ENCODE data around the gene RAB28. TPM values are rescaled to one million over a fixed set of nuclear protein-coding genes. Genes with fewer than 3 reads are reported as not detected.

The RAB28 gene
- total RNA-seq, 2 experiments from 2014 or later, result 23.0 to 30.8 TPM

DNA sequence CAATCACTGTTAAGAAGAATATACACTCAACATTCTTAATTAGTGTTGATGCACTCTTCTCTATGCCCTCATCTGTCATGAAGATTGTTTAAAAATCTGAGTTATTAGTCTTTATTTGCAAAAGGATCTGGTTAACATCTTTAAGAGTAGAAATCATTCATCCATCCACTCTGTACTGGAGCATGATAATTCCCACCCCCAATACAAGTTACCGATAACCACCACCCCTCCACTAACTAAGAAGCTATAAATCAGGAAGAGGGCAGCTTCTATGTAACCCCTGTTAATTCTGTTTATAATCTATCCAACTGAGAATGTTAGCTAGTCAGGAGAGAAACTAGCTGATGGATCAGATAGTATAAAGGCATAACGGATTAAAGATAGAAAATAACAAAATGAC is 34.5 kb downstream of the RAB28 start:
- no TSS peak for BruUV-seq (replicated peaks)
- TF ChIP-seq EZH2phosphoT487 (IDR thresholded peaks at IDR 0.05; ENCODE audit: borderline replicate concordance, low read depth, low read length), result no peak

GRCh38 chr4:13445841-13446790 is 38.0 kb downstream of the RAB28 start:
- BruUV-seq (replicated peaks), result no TSS peak
- Histone ChIP-seq H4K20me1 (ENCODE audit: insufficient read depth, low read length) (no peaks in the 10 kb centered on the region), H3K9me2 (ENCODE audit: insufficient read depth, low read length) (no peaks in the 10 kb centered on the region), H3K4me3 (ENCODE audit: low read depth, low read length, poor library complexity, severe bottlenecking) (no peak overlapping the region), H3K36me3 (ENCODE audit: insufficient read depth, low read length) (no peaks in the 10 kb centered on the region), H2AFZ (ENCODE audit: low read length) (no peak overlapping the region), H3K27ac (ENCODE audit: low read depth, low read length, poor library complexity, severe bottlenecking) (no peak overlapping the region), H3K79me2 (ENCODE audit: insufficient read depth, low read depth, low read length) (no peaks in the 10 kb centered on the region), H3K4me1 (ENCODE audit: insufficient read depth, low read length, poor library complexity, severe bottlenecking) (no peaks in the 10 kb centered on the region), H3K9me3 (ENCODE audit: low read length) (no peaks in the 10 kb centered on the region), H3K4me2 (ENCODE audit: low read length) (no peak overlapping the region)
- ChIA-PET CTCF (ENCODE audit: unreplicated experiment) (no interaction called here), POLR2A (no interaction called here)
- intact Hi-C loops (cut with micrococcal nuclease; ENCODE audit: unreplicated experiment), result no loop called here
- TF ChIP-seq EZH2phosphoT487 (IDR thresholded peaks at IDR 0.05; ENCODE audit: borderline replicate concordance, low read depth, low read length), result no peak
- TF ChIP-seq, protein P1, sequence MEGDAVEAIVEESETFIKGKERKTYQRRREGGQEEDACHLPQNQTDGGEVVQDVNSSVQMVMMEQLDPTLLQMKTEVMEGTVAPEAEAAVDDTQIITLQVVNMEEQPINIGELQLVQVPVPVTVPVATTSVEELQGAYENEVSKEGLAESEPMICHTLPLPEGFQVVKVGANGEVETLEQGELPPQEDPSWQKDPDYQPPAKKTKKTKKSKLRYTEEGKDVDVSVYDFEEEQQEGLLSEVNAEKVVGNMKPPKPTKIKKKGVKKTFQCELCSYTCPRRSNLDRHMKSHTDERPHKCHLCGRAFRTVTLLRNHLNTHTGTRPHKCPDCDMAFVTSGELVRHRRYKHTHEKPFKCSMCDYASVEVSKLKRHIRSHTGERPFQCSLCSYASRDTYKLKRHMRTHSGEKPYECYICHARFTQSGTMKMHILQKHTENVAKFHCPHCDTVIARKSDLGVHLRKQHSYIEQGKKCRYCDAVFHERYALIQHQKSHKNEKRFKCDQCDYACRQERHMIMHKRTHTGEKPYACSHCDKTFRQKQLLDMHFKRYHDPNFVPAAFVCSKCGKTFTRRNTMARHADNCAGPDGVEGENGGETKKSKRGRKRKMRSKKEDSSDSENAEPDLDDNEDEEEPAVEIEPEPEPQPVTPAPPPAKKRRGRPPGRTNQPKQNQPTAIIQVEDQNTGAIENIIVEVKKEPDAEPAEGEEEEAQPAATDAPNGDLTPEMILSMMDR (conservative IDR thresholded peaks at IDR 0.05; ENCODE audit: low read length), result no peak
- DNase-seq (ENCODE audit: low spot score), result no peak

More for the DNA sequence above, 34.5 kb downstream of the RAB28 start:
- Histone ChIP-seq H3K4me3 (ENCODE audit: low read depth, low read length, poor library complexity, severe bottlenecking) (no peak overlapping the region), H3K9me2 (ENCODE audit: insufficient read depth, low read length) (no peaks in the 10 kb centered on the region), H3K27ac (ENCODE audit: low read depth, low read length, poor library complexity, severe bottlenecking) (no peak overlapping the region), H3K9me3 (ENCODE audit: low read length) (no peaks in the 10 kb centered on the region), H2AFZ (ENCODE audit: low read length) (no peak overlapping the region), H3K4me1 (ENCODE audit: insufficient read depth, low read length, poor library complexity, severe bottlenecking) (no peaks in the 10 kb centered on the region), H4K20me1 (ENCODE audit: insufficient read depth, low read length) (no peaks in the 10 kb centered on the region), H3K36me3 (ENCODE audit: insufficient read depth, low read length) (peaks cover 4% of the 10 kb centered on the region), H3K79me2 (ENCODE audit: insufficient read depth, low read depth, low read length) (no peaks in the 10 kb centered on the region), H3K4me2 (ENCODE audit: low read length) (no peak overlapping the region)
- DNase-seq (ENCODE audit: low spot score), result no peak
- intact Hi-C loops (cut with micrococcal nuclease; ENCODE audit: unreplicated experiment), result no loop called here
- ChIA-PET POLR2A (interaction anchor here (0.6 to 2.1 kb wide), 2 partner anchors 22 to 179 kb away, joined by 3 to 8 read pairs; no protein-coding TSS in a partner anchor), CTCF (ENCODE audit: unreplicated experiment) (no interaction called here)

DNA sequence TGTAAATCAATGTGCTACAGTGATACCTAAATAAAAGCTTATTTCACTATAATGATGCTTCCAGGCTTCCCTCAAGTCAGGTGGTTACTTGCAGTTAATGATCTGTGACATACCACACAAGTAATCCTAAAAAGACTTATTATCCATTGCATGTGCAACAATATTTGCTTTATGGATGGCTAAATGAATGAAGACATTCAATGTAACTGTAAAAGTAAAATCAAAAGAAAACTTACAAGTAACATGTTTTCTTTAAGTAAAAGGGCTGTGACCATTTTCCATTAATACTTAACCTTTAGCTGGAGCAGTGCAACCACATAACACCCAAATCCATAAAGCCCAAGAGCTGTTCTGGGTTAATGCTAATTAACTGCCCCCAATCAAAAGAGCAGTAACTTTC is 42.6 kb downstream of the RAB28 start:
- no peak for DNase-seq (ENCODE audit: low spot score)
- CTCF ChIA-PET (ENCODE audit: unreplicated experiment), result interaction anchor here (1.1 kb wide), 1 partner anchor 13 kb away, joined by 3 read pairs; no protein-coding TSS in a partner anchor
- H3K79me2 ChIP-seq (ENCODE audit: insufficient read depth, low read depth, low read length), result no peaks in the 10 kb centered on the region

More for the DNA sequence above, 42.6 kb downstream of the RAB28 start:
- H3K4me2 ChIP-seq (ENCODE audit: low read length), result no peak overlapping the region
- no TSS peak for BruUV-seq (replicated peaks)
- H3K9me3 ChIP-seq (ENCODE audit: low read length), result peaks cover 11% of the 10 kb centered on the region; the same call in 1 of the 2 replicates
- no peaks in the 10 kb centered on the region for H4K20me1 ChIP-seq (ENCODE audit: insufficient read depth, low read length)
- intact Hi-C loops (cut with micrococcal nuclease; ENCODE audit: unreplicated experiment), result no loop called here
- H3K9me2 ChIP-seq (ENCODE audit: insufficient read depth, low read length), result no peaks in the 10 kb centered on the region
- H2AFZ ChIP-seq (ENCODE audit: low read length), result no peak overlapping the region
- POLR2A ChIA-PET, result interaction anchor here (0.7 to 1.3 kb wide), 2 partner anchors 10 to 15 kb away, joined by 3 read pairs; no protein-coding TSS in a partner anchor
- no peak overlapping the region for H3K27ac ChIP-seq (ENCODE audit: low read depth, low read length, poor library complexity, severe bottlenecking)
- H3K4me3 ChIP-seq (ENCODE audit: low read depth, low read length, poor library complexity, severe bottlenecking), result no peak overlapping the region
- no peaks in the 10 kb centered on the region for H3K36me3 ChIP-seq (ENCODE audit: insufficient read depth, low read length)
- TF ChIP-seq EZH2phosphoT487 (IDR thresholded peaks at IDR 0.05; ENCODE audit: borderline replicate concordance, low read depth, low read length), result no peak
- TF ChIP-seq, protein P1 (conservative IDR thresholded peaks at IDR 0.05; ENCODE audit: low read length), result no peak
- no peaks in the 10 kb centered on the region for H3K4me1 ChIP-seq (ENCODE audit: insufficient read depth, low read length, poor library complexity, severe bottlenecking)
